ENCODE measurements around the gene PRSS38.
"Not testable (repeated sequence)": the region's sequence is repeated elsewhere in the genome, so short reads cannot be mapped to it uniquely, and the experiment has no call there.

Gene PRSS38

GRCh38 chr1:227845519-227845918, 30.0 kb downstream of the PRSS38 start:
- Histone ChIP-seq H2BK5ac (ENCODE audit: low read length) (no peak overlapping the region), H3K18ac (ENCODE audit: low read length) (peak overlapping the region; percentile 39), H3K4ac (ENCODE audit: low read length) (no peak overlapping the region), H2AK5ac (ENCODE audit: low read depth, low read length) (peak overlapping the region; percentile 16), H3K36me3 (replicated peaks in 1 of 2; ENCODE audit: control insufficient read depth in 2 of 2, insufficient read depth in 2 of 2, low read length in 2 of 2) (no peaks in the 10 kb centered on the region), H3K27ac (replicated peaks; ENCODE audit: low read length) (no peak overlapping the region), H3K14ac (ENCODE audit: low read length) (peak overlapping the region; percentile 22), H2BK120ac (ENCODE audit: low read depth, low read length) (no peak overlapping the region), H2BK12ac (ENCODE audit: low read length) (no peak overlapping the region), H3K4me2 (ENCODE audit: insufficient read depth, low read length, poor library complexity, severe bottlenecking) (no peak overlapping the region), H3K27me3 (ENCODE audit: control insufficient read depth in 3 of 3, insufficient read depth in 3 of 3, low read depth in 1 of 3, low read length in 3 of 3) (peaks cover 0 to 3% (median 0%) of the 10 kb centered on the region in 3 experiments), H4K8ac (ENCODE audit: low read depth, low read length) (no peak overlapping the region), H3K23ac (ENCODE audit: low read depth, low read length, poor library complexity) (peak overlapping the region; percentile 40), H2AFZ (ENCODE audit: low read length) (no peak overlapping the region), H4K91ac (ENCODE audit: low read depth, low read length, poor library complexity) (no peak overlapping the region), H3K79me1 (ENCODE audit: low read depth, low read length) (no peaks in the 10 kb centered on the region), H3K9me3 (replicated peaks in 1 of 2; ENCODE audit: control insufficient read depth in 2 of 2, insufficient read depth in 1 of 2, low read depth in 1 of 2, low read length in 2 of 2) (peaks cover 0 to 5% of the 10 kb centered on the region in 2 donors), H2BK15ac (ENCODE audit: low read length) (no peak overlapping the region), H3K9ac (ENCODE audit: low read depth, low read length, poor library complexity) (no peak overlapping the region), H3K4me3 (ENCODE audit: low read length in 2 of 2) (no peak overlapping the region), H3K4me1 (ENCODE audit: control insufficient read depth in 2 of 2, insufficient read depth in 1 of 2, low read depth in 1 of 2, low read length in 2 of 2) (no peaks in the 10 kb centered on the region)
- WGBS, 2 donors (ENCODE audit: extremely low coverage in 2 of 2, insufficient read length in 2 of 2, insufficient replicate concordance in 1 of 2): no CpG with 5 or more reads among the region's 7 CpGs
- no peak for DNase-seq (ENCODE audit: low spot score)

GRCh38 chr1:227846265-227846858, 30.9 kb downstream of the PRSS38 start:
- peak overlapping the region; percentile 29 for H3K18ac ChIP-seq (ENCODE audit: low read length)
- H4K91ac ChIP-seq (ENCODE audit: low read depth, low read length, poor library complexity): no peak overlapping the region
- no peak overlapping the region for H2BK12ac ChIP-seq (ENCODE audit: low read length)
- H3K9ac ChIP-seq (ENCODE audit: low read depth, low read length, poor library complexity): no peak overlapping the region
- no peak overlapping the region for H3K4me2 ChIP-seq (ENCODE audit: insufficient read depth, low read length, poor library complexity, severe bottlenecking)
- H3K4me3 ChIP-seq (ENCODE audit: low read length in 2 of 2): no peak overlapping the region
- H3K4ac ChIP-seq (ENCODE audit: low read length): no peak overlapping the region
- no peak overlapping the region for H2AK5ac ChIP-seq (ENCODE audit: low read depth, low read length)
- H3K27ac ChIP-seq (replicated peaks; ENCODE audit: low read length): no peak overlapping the region
- WGBS, 2 donors (ENCODE audit: extremely low coverage in 2 of 2, insufficient read length in 2 of 2, insufficient replicate concordance in 1 of 2): no CpG with 5 or more reads among the region's 10 CpGs
- peaks cover 0 to 5% of the 10 kb centered on the region in 2 donors for H3K9me3 ChIP-seq (replicated peaks in 1 of 2; ENCODE audit: control insufficient read depth in 2 of 2, insufficient read depth in 1 of 2, low read depth in 1 of 2, low read length in 2 of 2)
- no peaks in the 10 kb centered on the region for H3K4me1 ChIP-seq (ENCODE audit: control insufficient read depth in 2 of 2, insufficient read depth in 1 of 2, low read depth in 1 of 2, low read length in 2 of 2)
- no peak overlapping the region for H2BK15ac ChIP-seq (ENCODE audit: low read length)
- no peaks in the 10 kb centered on the region for H3K79me1 ChIP-seq (ENCODE audit: low read depth, low read length)
- no peaks in the 10 kb centered on the region for H3K27me3 ChIP-seq (ENCODE audit: control insufficient read depth in 3 of 3, insufficient read depth in 3 of 3, low read depth in 1 of 3, low read length in 3 of 3)
- H2BK5ac ChIP-seq (ENCODE audit: low read length): no peak overlapping the region
- H3K23ac ChIP-seq (ENCODE audit: low read depth, low read length, poor library complexity): no peak overlapping the region
- no peak overlapping the region for H4K8ac ChIP-seq (ENCODE audit: low read depth, low read length)
- no peak overlapping the region for H2BK120ac ChIP-seq (ENCODE audit: low read depth, low read length)
- H3K14ac ChIP-seq (ENCODE audit: low read length): no peak overlapping the region
- H2AFZ ChIP-seq (ENCODE audit: low read length): no peak overlapping the region
- DNase-seq (ENCODE audit: low spot score): no peak
- H3K36me3 ChIP-seq (replicated peaks in 1 of 2; ENCODE audit: control insufficient read depth in 2 of 2, insufficient read depth in 2 of 2, low read length in 2 of 2): no peaks in the 10 kb centered on the region

GRCh38 chr1:227847046-227847445, 31.6 kb downstream of the PRSS38 start:
- H3K27ac ChIP-seq (replicated peaks; ENCODE audit: low read length); H2BK5ac ChIP-seq (ENCODE audit: low read length); H4K8ac ChIP-seq (ENCODE audit: low read depth, low read length); H3K23ac ChIP-seq (ENCODE audit: low read depth, low read length, poor library complexity); H3K27me3 ChIP-seq (ENCODE audit: control insufficient read depth in 3 of 3, insufficient read depth in 3 of 3, low read depth in 1 of 3, low read length in 3 of 3); H3K36me3 ChIP-seq (replicated peaks in 1 of 2; ENCODE audit: control insufficient read depth in 2 of 2, insufficient read depth in 2 of 2, low read length in 2 of 2); H2BK120ac ChIP-seq (ENCODE audit: low read depth, low read length); H2AK5ac ChIP-seq (ENCODE audit: low read depth, low read length); H3K9me3 ChIP-seq (replicated peaks in 1 of 2; ENCODE audit: control insufficient read depth in 2 of 2, insufficient read depth in 1 of 2, low read depth in 1 of 2, low read length in 2 of 2); H2BK15ac ChIP-seq (ENCODE audit: low read length); H3K4ac ChIP-seq (ENCODE audit: low read length); H3K4me3 ChIP-seq (ENCODE audit: low read length in 2 of 2); H4K91ac ChIP-seq (ENCODE audit: low read depth, low read length, poor library complexity); H3K4me2 ChIP-seq (ENCODE audit: insufficient read depth, low read length, poor library complexity, severe bottlenecking); H2AFZ ChIP-seq (ENCODE audit: low read length); H3K18ac ChIP-seq (ENCODE audit: low read length); H3K79me1 ChIP-seq (ENCODE audit: low read depth, low read length); DNase-seq (ENCODE audit: low spot score); H2BK12ac ChIP-seq (ENCODE audit: low read length); H3K9ac ChIP-seq (ENCODE audit: low read depth, low read length, poor library complexity); H3K4me1 ChIP-seq (ENCODE audit: control insufficient read depth in 2 of 2, insufficient read depth in 1 of 2, low read depth in 1 of 2, low read length in 2 of 2); H3K14ac ChIP-seq (ENCODE audit: low read length): not testable (repeated sequence)
- WGBS, 2 donors (ENCODE audit: extremely low coverage in 2 of 2, insufficient read length in 2 of 2, insufficient replicate concordance in 1 of 2): no CpG with 5 or more reads among the region's 4 CpGs

GRCh38 chr1:227848430-227848932, 33.0 kb downstream of the PRSS38 start:
- Histone ChIP-seq H3K4me2 (ENCODE audit: insufficient read depth, low read length, poor library complexity, severe bottlenecking) (no peak overlapping the region), H4K91ac (ENCODE audit: low read depth, low read length, poor library complexity) (no peak overlapping the region), H3K9ac (ENCODE audit: low read depth, low read length, poor library complexity) (no peak overlapping the region), H3K23ac (ENCODE audit: low read depth, low read length, poor library complexity) (no peak overlapping the region), H3K18ac (ENCODE audit: low read length) (no peak overlapping the region), H3K27ac (replicated peaks; ENCODE audit: low read length) (no peak overlapping the region), H3K4me3 (ENCODE audit: low read length in 2 of 2) (no peak overlapping the region), H2AK5ac (ENCODE audit: low read depth, low read length) (no peak overlapping the region), H2BK15ac (ENCODE audit: low read length) (no peak overlapping the region), H4K8ac (ENCODE audit: low read depth, low read length) (no peak overlapping the region), H3K14ac (ENCODE audit: low read length) (no peak overlapping the region), H2BK120ac (ENCODE audit: low read depth, low read length) (no peak overlapping the region), H2AFZ (ENCODE audit: low read length) (no peak overlapping the region), H2BK12ac (ENCODE audit: low read length) (no peak overlapping the region), H3K4ac (ENCODE audit: low read length) (no peak overlapping the region), H3K27me3 (ENCODE audit: control insufficient read depth in 3 of 3, insufficient read depth in 3 of 3, low read depth in 1 of 3, low read length in 3 of 3) (no peaks in the 10 kb centered on the region), H3K36me3 (replicated peaks in 1 of 2; ENCODE audit: control insufficient read depth in 2 of 2, insufficient read depth in 2 of 2, low read length in 2 of 2) (no peaks in the 10 kb centered on the region), H3K4me1 (ENCODE audit: control insufficient read depth in 2 of 2, insufficient read depth in 1 of 2, low read depth in 1 of 2, low read length in 2 of 2) (no peaks in the 10 kb centered on the region), H2BK5ac (ENCODE audit: low read length) (no peak overlapping the region), H3K79me1 (ENCODE audit: low read depth, low read length) (no peaks in the 10 kb centered on the region), H3K9me3 (replicated peaks in 1 of 2; ENCODE audit: control insufficient read depth in 2 of 2, insufficient read depth in 1 of 2, low read depth in 1 of 2, low read length in 2 of 2) (peaks cover 0 to 5% of the 10 kb centered on the region in 2 donors)
- no CpG with 5 or more reads among the region's 3 CpGs for WGBS, 2 donors (ENCODE audit: extremely low coverage in 2 of 2, insufficient read length in 2 of 2, insufficient replicate concordance in 1 of 2)
- DNase-seq (ENCODE audit: low spot score): no peak

All from neuronal stem cell (in vitro differentiated cells).